ENCODE results near the gene SNIP1.
A peak's percentile ranks its signal among the peaks of the same experiment; 100 is the strongest.

SNIP1 gene

GRCh38 chr1:37553927-37554808, at the start of gene SNIP1:
SNIP1 (minus strand) TSS chr1:37554293; CDS start chr1:37554229, 64 bp downstream.
- Histone ChIP-seq H3K4me1 (ENCODE audit: control insufficient read depth in 1 of 2, insufficient read depth in 1 of 2, low read depth in 1 of 2, low read length in 1 of 2) (peaks cover 15 to 18% of the 10 kb centered on the region in 2 experiments), H3K36me3 (peaks cover 28% of the 10 kb centered on the region), H3K4me3 (ENCODE audit: low read depth in 1 of 2, low read length in 1 of 2) (peak within 1 kb of the TSS; percentile 93 to 98), H3K27me3 (peaks cover 6% of the 10 kb centered on the region), H3K27ac (peak within 1 kb of the TSS; percentile 92), H3K9me3 (no peaks in the 10 kb centered on the region)
- TF ChIP-seq CTCF (IDR thresholded peaks at IDR 0.05): peak; percentile 40

GRCh38 chr1:37602750-37603694, 48.9 kb upstream of the SNIP1 start:
- Histone ChIP-seq H3K4me3 (ENCODE audit: low read depth in 1 of 2, low read length in 1 of 2) (no peak overlapping the region), H3K27ac (no peak overlapping the region), H3K36me3 (no peaks in the 10 kb centered on the region), H3K4me1 (ENCODE audit: control insufficient read depth in 1 of 2, insufficient read depth in 1 of 2, low read depth in 1 of 2, low read length in 1 of 2) (peaks cover 16 to 20% of the 10 kb centered on the region in 2 experiments), H3K9me3 (no peaks in the 10 kb centered on the region), H3K27me3 (peaks cover 29% of the 10 kb centered on the region)
- TF ChIP-seq CTCF (IDR thresholded peaks at IDR 0.05): peak; percentile 67

- peaks cover 10 to 12% of the 10 kb centered on the region in 2 experiments for H3K4me1 ChIP-seq (ENCODE audit: control insufficient read depth in 1 of 2, insufficient read depth in 1 of 2, low read depth in 1 of 2, low read length in 1 of 2)
These were observed 47.3 kb upstream of the SNIP1 start for GRCh38 chr1:37601441-37601840.

GRCh38 chr1:37599940-37600339, 45.8 kb upstream of the SNIP1 start:
- no peaks in the 10 kb centered on the region for H3K36me3 ChIP-seq
- H3K4me3 ChIP-seq (ENCODE audit: low read depth in 1 of 2, low read length in 1 of 2): no peak overlapping the region
- H3K27me3 ChIP-seq: peaks cover 28% of the 10 kb centered on the region
- H3K4me1 ChIP-seq (ENCODE audit: control insufficient read depth in 1 of 2, insufficient read depth in 1 of 2, low read depth in 1 of 2, low read length in 1 of 2): peaks cover 17 to 18% of the 10 kb centered on the region in 2 experiments
- H3K27ac ChIP-seq: no peak overlapping the region
- H3K9me3 ChIP-seq: no peaks in the 10 kb centered on the region
- no peak for TF ChIP-seq CTCF (IDR thresholded peaks at IDR 0.05)

More at GRCh38 chr1:37601441-37601840, 47.3 kb upstream of the SNIP1 start:
- TF ChIP-seq CTCF (IDR thresholded peaks at IDR 0.05): no peak
- Histone ChIP-seq H3K27ac (no peak overlapping the region), H3K9me3 (no peaks in the 10 kb centered on the region), H3K27me3 (peaks cover 28% of the 10 kb centered on the region), H3K36me3 (no peaks in the 10 kb centered on the region), H3K4me3 (ENCODE audit: low read depth in 1 of 2, low read length in 1 of 2) (no peak overlapping the region)

- H3K4me1 ChIP-seq (ENCODE audit: control insufficient read depth in 1 of 2, insufficient read depth in 1 of 2, low read depth in 1 of 2, low read length in 1 of 2): peaks cover 21 to 24% of the 10 kb centered on the region in 2 experiments
- peaks cover 15% of the 10 kb centered on the region for H3K36me3 ChIP-seq
- peaks cover 16% of the 10 kb centered on the region for H3K27me3 ChIP-seq
- H3K9me3 ChIP-seq: no peaks in the 10 kb centered on the region
- TF ChIP-seq CTCF (IDR thresholded peaks at IDR 0.05): no peak
- peak overlapping the region; percentile 93 for H3K27ac ChIP-seq
- H3K4me3 ChIP-seq (ENCODE audit: low read depth in 1 of 2, low read length in 1 of 2): peak overlapping the region; percentile 84 to 98
These were observed 42.1 kb upstream of the SNIP1 start for GRCh38 chr1:37596182-37596667.

Measured in neutrophil (primary cell).